ENCODE data around the gene MALAT1. TPM values are rescaled to one million over a fixed set of nuclear protein-coding genes. Genes with fewer than 3 reads are reported as not detected.
"Not testable (repeated sequence)": the region's sequence is repeated elsewhere in the genome, so short reads cannot be mapped to it uniquely, and the experiment has no call there.

The MALAT1 gene
- total RNA-seq (ENCODE audit: low replicate concordance) = 4,133 and 6,276 TPM in 2 replicates
- long read RNA-seq, full-length matches to known transcripts = 803 of 805 reads
- long read RNA-seq, partial matches to known transcripts = 0 of 805 reads
- long read RNA-seq, other reads (novel, unspliced or antisense) = 2 of 805 reads

- DNase-seq (ENCODE audit: extremely low spot score, unreplicated experiment) = peak; percentile 94
- Mint-ChIP-seq H3K36me3 (peaks cover 9% of the 10 kb centered on the region), H3K27ac (no peak within 1 kb of the TSS), H3K4me3 (no peak within 1 kb of the TSS), H3K27me3 (peaks cover 18% of the 10 kb centered on the region), H3K9me3 (no peaks in the 10 kb centered on the region), H3K4me1 (ENCODE audit: unreplicated experiment) (peaks cover 27% of the 10 kb centered on the region)
- TF ChIP-seq CTCF (conservative IDR thresholded peaks at IDR 0.05) = no peak
These were observed at the start of gene MALAT1 for GRCh38 chr11:65498977-65499712. MALAT1 (plus strand) TSS chr11:65499045.

- not testable (repeated sequence) for H3K9me3 Mint-ChIP-seq; DNase-seq (ENCODE audit: extremely low spot score, unreplicated experiment); H3K27me3 Mint-ChIP-seq; H3K27ac Mint-ChIP-seq; H3K36me3 Mint-ChIP-seq; H3K4me3 Mint-ChIP-seq
- H3K4me1 Mint-ChIP-seq (ENCODE audit: unreplicated experiment) = peaks cover 28% of the 10 kb centered on the region
These were observed 47.5 kb upstream of the MALAT1 start for GRCh38 chr11:65451301-65451700.

GRCh38 chr11:65452259-65452658 is 46.6 kb upstream of the MALAT1 start:
- peak overlapping the region; percentile 40 for H3K4me3 Mint-ChIP-seq
- peaks cover 34% of the 10 kb centered on the region for H3K4me1 Mint-ChIP-seq (ENCODE audit: unreplicated experiment)
- not testable (repeated sequence) for H3K36me3 Mint-ChIP-seq; H3K9me3 Mint-ChIP-seq; H3K27me3 Mint-ChIP-seq; DNase-seq (ENCODE audit: extremely low spot score, unreplicated experiment)
- H3K27ac Mint-ChIP-seq = peak overlapping the region; percentile 71

- no peak for TF ChIP-seq CTCF (conservative IDR thresholded peaks at IDR 0.05)
- no peak for DNase-seq (ENCODE audit: extremely low spot score, unreplicated experiment)
- Mint-ChIP-seq H3K27me3 (no peaks in the 10 kb centered on the region), H3K36me3 (no peaks in the 10 kb centered on the region), H3K9me3 (no peaks in the 10 kb centered on the region), H3K27ac (peak overlapping the region; percentile 71), H3K4me1 (ENCODE audit: unreplicated experiment) (peaks cover 34% of the 10 kb centered on the region), H3K4me3 (peak overlapping the region; percentile 40)
These were observed 45.9 kb upstream of the MALAT1 start for GRCh38 chr11:65452806-65453490.

- no peak for DNase-seq (ENCODE audit: extremely low spot score, unreplicated experiment)
- no peak for TF ChIP-seq CTCF (conservative IDR thresholded peaks at IDR 0.05)
- H3K4me3 Mint-ChIP-seq = peak overlapping the region; percentile 80
- H3K36me3 Mint-ChIP-seq = no peaks in the 10 kb centered on the region
- H3K27me3 Mint-ChIP-seq = no peaks in the 10 kb centered on the region
- H3K27ac Mint-ChIP-seq = no peak overlapping the region
- peaks cover 32% of the 10 kb centered on the region for H3K4me1 Mint-ChIP-seq (ENCODE audit: unreplicated experiment)
- no peaks in the 10 kb centered on the region for H3K9me3 Mint-ChIP-seq
These were observed 44.5 kb upstream of the MALAT1 start for GRCh38 chr11:65454311-65454695.

- H3K27ac Mint-ChIP-seq = peak overlapping the region; percentile 31
- peak overlapping the region; percentile 80 for H3K4me3 Mint-ChIP-seq
- TF ChIP-seq CTCF (conservative IDR thresholded peaks at IDR 0.05) = no peak
- H3K27me3 Mint-ChIP-seq = no peaks in the 10 kb centered on the region
- H3K4me1 Mint-ChIP-seq (ENCODE audit: unreplicated experiment) = peaks cover 29% of the 10 kb centered on the region
- no peak for DNase-seq (ENCODE audit: extremely low spot score, unreplicated experiment)
- no peaks in the 10 kb centered on the region for H3K36me3 Mint-ChIP-seq
- H3K9me3 Mint-ChIP-seq = no peaks in the 10 kb centered on the region
These were observed 44.0 kb upstream of the MALAT1 start for GRCh38 chr11:65454696-65455456.

All from type B pancreatic cell (in vitro differentiated cells).